HepG2 (cell line): Measurements from ENCODE around the gene WNK2. TPM values are rescaled to one million over a fixed set of nuclear protein-coding genes. Genes with fewer than 3 reads are reported as not detected.

Experiments
- ATRX ChIP-seq: sonication (generic); formaldehyde crosslinking; IDR thresholded peaks from 2 replicates; pipeline ENCODE4 v1.4.0; 2020; ENCODE audit warnings: missing genetic modification reagents, borderline replicate concordance
- CENPX ChIP-seq: sonication (generic); formaldehyde crosslinking; IDR thresholded peaks from 2 replicates; pipeline ENCODE4 v1.9.0; 2021; ENCODE audit warnings: mild to moderate bottlenecking, missing genetic modification reagents, moderate library complexity
- FOSL1 ChIP-seq: sonication (generic); formaldehyde crosslinking; IDR thresholded peaks from 2 replicates; pipeline ENCODE4 v1.9.0; 2021; ENCODE audit warnings: missing genetic modification reagents, borderline replicate concordance
- GMEB1 ChIP-seq: sonication (generic); formaldehyde crosslinking; IDR thresholded peaks from 2 replicates; pipeline ENCODE4 v1.5.1; 2020; ENCODE audit warnings: missing genetic modification reagents, mild to moderate bottlenecking, borderline replicate concordance
- GTF2F1 ChIP-seq: fragments of 150-350 bp; IDR thresholded peaks from 2 replicates; pipeline ENCODE4 v1.6.1; 2014; ENCODE audit warnings: low read length
- HES4 ChIP-seq: sonication (generic); formaldehyde crosslinking; IDR thresholded peaks from 2 replicates; pipeline ENCODE4 v1.9.0; 2021; ENCODE audit warnings: mild to moderate bottlenecking, missing genetic modification reagents, borderline replicate concordance
- HOXA9 ChIP-seq: sonication (generic); formaldehyde crosslinking; IDR thresholded peaks from 2 replicates; pipeline ENCODE4 v1.8.1; 2022; ENCODE audit warnings: missing genetic modification reagents, mild to moderate bottlenecking, moderate library complexity, borderline replicate concordance
- KMT2B ChIP-seq: IDR thresholded peaks from 2 replicates; pipeline ENCODE4 v1.6.1; 2016; ENCODE audit warnings: missing genetic modification reagents, missing compliant biosample characterization
- MTA3 ChIP-seq: sonication (generic); formaldehyde crosslinking; IDR thresholded peaks from 2 replicates; pipeline ENCODE4 v1.4.0; 2020; ENCODE audit warnings: missing genetic modification reagents
- MTERF4 ChIP-seq: sonication (generic); formaldehyde crosslinking; IDR thresholded peaks from 2 replicates; pipeline ENCODE4 v1.8.0; 2023; ENCODE audit warnings: mild to moderate bottlenecking, missing genetic modification reagents
- NAIF1 ChIP-seq: sonication (generic); formaldehyde crosslinking; IDR thresholded peaks from 2 replicates; pipeline ENCODE4 v1.5.0; 2020; ENCODE audit warnings: mild to moderate bottlenecking, missing genetic modification reagents, borderline replicate concordance
- NFE2L1 ChIP-seq: sonication (generic); formaldehyde crosslinking; IDR thresholded peaks from 2 replicates; pipeline ENCODE4 v1.4.0; 2020; ENCODE audit warnings: missing genetic modification reagents, mild to moderate bottlenecking, borderline replicate concordance
- NFRKB ChIP-seq: fragments of 450-650 bp; IDR thresholded peaks from 2 replicates; pipeline ENCODE4 v1.6.1; 2017
- NPAS2 ChIP-seq: sonication (generic); formaldehyde crosslinking; IDR thresholded peaks from 2 replicates; pipeline ENCODE4 v1.8.0; 2022; ENCODE audit warnings: mild to moderate bottlenecking, missing genetic modification reagents, borderline replicate concordance
- SNAPC5 ChIP-seq: sonication (generic); formaldehyde crosslinking; IDR thresholded peaks from 2 replicates; pipeline ENCODE4 v1.8.1; 2023; ENCODE audit warnings: mild to moderate bottlenecking, missing genetic modification reagents, borderline replicate concordance
- TP53 ChIP-seq: sonication (generic); formaldehyde crosslinking; conservative IDR thresholded peaks from 2 replicates; pipeline ENCODE4 v1.4.0; 2020; ENCODE audit warnings: missing genetic modification reagents
- ZNF121 ChIP-seq: sonication (generic); formaldehyde crosslinking; IDR thresholded peaks from 2 replicates; pipeline ENCODE4 v1.5.0; 2020; ENCODE audit warnings: mild to moderate bottlenecking, missing genetic modification reagents
- ZNF230 ChIP-seq: sonication (generic); formaldehyde crosslinking; IDR thresholded peaks from 2 replicates; pipeline ENCODE4 v1.4.0; 2020; ENCODE audit warnings: mild to moderate bottlenecking, missing genetic modification reagents
- ZNF296 ChIP-seq: sonication (generic); formaldehyde crosslinking; conservative IDR thresholded peaks from 2 replicates; pipeline ENCODE4 v1.5.0; 2020; ENCODE audit warnings: mild to moderate bottlenecking, missing genetic modification reagents
- ZNF503 ChIP-seq: sonication (generic); formaldehyde crosslinking; IDR thresholded peaks from 2 replicates; pipeline ENCODE4 v1.4.0; 2020; ENCODE audit warnings: missing genetic modification reagents
- ZNF720 ChIP-seq: sonication (generic); formaldehyde crosslinking; IDR thresholded peaks from 2 replicates; pipeline ENCODE4 v1.4.0; 2020; ENCODE audit warnings: missing genetic modification reagents
- ZNF772 ChIP-seq: sonication (generic); formaldehyde crosslinking; IDR thresholded peaks from 2 replicates; pipeline ENCODE4 v1.5.0; 2020; ENCODE audit warnings: mild to moderate bottlenecking, missing genetic modification reagents
- ZNF775 ChIP-seq: sonication (generic); formaldehyde crosslinking; IDR thresholded peaks from 2 replicates; pipeline ENCODE4 v1.4.0; 2020; ENCODE audit warnings: missing genetic modification reagents, mild to moderate bottlenecking, moderate library complexity, borderline replicate concordance
- ZNF780A ChIP-seq: sonication (generic); formaldehyde crosslinking; IDR thresholded peaks from 2 replicates; pipeline ENCODE4 v1.8.0; 2022; ENCODE audit warnings: mild to moderate bottlenecking, missing genetic modification reagents, moderate library complexity
- ZNF891 ChIP-seq: sonication (generic); formaldehyde crosslinking; IDR thresholded peaks from 2 replicates; pipeline ENCODE4 v1.5.0; 2020; ENCODE audit warnings: mild to moderate bottlenecking, missing genetic modification reagents
- polyA plus RNA-seq, 8 experiments: library from polyadenylated mRNA; depleted of rRNA in 3 of 8; stranded (reverse) in 7 of 8; unstranded in 1 of 8; fragments of >200 nt; fragmentation: Illumina TruSeq in 4 of 8; extraction: Trizol in 4 of 8; gene quantifications; 2 replicates each; pipeline versions ENCODE4 v1.2.1 to v1.2.3, GENCODE V29; 2011 to 2016; ENCODE audit warnings: low read depth in 4 of 8, missing spikeins in 1 of 8, mixed read lengths in 1 of 8; ENCODE audit not compliant: insufficient read depth in 1 of 8
- total RNA-seq, 5 experiments: library from RNA; depleted of rRNA; stranded (reverse); fragments of >200 nt; fragmentation: Illumina TruSeq; extraction: Trizol; gene quantifications; 2 replicates each; pipeline ENCODE4 v1.2.3, GENCODE V29; 2016; ENCODE audit warnings: low read depth in 1 of 5

WNK2 gene
- total and polyA plus RNA-seq, 2 of the 13 experiments (the other 11 are each of a cell fraction or from before 2014, with no cell fraction given) = 10.5 to 12.0 TPM

- TF ChIP-seq GTF2F1 (no peak), ZNF121 (CRISPR knock-in tag) (no peak), NAIF1 (CRISPR knock-in tag) (no peak), ZNF503 (CRISPR knock-in tag) (0 out of 2 replicates have a peak, but pooled peaks have one; percentile 39), CENPX (no peak), SNAPC5 (CRISPR knock-in tag) (no peak), NPAS2 (no peak), TP53 (CRISPR knock-in tag) (no peak), GMEB1 (CRISPR knock-in tag) (0 out of 2 replicates have a peak, but pooled peaks have one; percentile 34), MTA3 (CRISPR knock-in tag) (no peak), NFRKB (no peak), ZNF775 (CRISPR knock-in tag) (no peak), ATRX (CRISPR knock-in tag) (no peak), ZNF230 (CRISPR knock-in tag) (no peak), NFE2L1 (no peak), ZNF780A (CRISPR knock-in tag) (0 out of 2 replicates have a peak, but pooled peaks have one; percentile 11), ZNF772 (0 out of 2 replicates have a peak, but pooled peaks have one; percentile 52), ZNF891 (CRISPR knock-in tag) (no peak), FOSL1 (CRISPR knock-in tag) (no peak), ZNF720 (CRISPR knock-in tag) (no peak), KMT2B (CRISPR knock-in tag) (no peak; the same call in 1 of the 2 replicates), HES4 (CRISPR knock-in tag) (no peak), ZNF296 (peak; percentile 88), MTERF4 (CRISPR knock-in tag) (no peak), HOXA9 (CRISPR knock-in tag) (no peak)
Measured at GRCh38 chr9:93299418-93300174, 115.7 kb downstream of the WNK2 start (continued).
